AG08396 (cell line): ENCODE data around the gene LDHD.

Source experiments
- DNase-seq: peaks from one replicate; pipeline ENCODE4 v3.0.0; 2012; ENCODE audit warnings: low spot score, mixed read lengths

The LDHD gene

DNA sequence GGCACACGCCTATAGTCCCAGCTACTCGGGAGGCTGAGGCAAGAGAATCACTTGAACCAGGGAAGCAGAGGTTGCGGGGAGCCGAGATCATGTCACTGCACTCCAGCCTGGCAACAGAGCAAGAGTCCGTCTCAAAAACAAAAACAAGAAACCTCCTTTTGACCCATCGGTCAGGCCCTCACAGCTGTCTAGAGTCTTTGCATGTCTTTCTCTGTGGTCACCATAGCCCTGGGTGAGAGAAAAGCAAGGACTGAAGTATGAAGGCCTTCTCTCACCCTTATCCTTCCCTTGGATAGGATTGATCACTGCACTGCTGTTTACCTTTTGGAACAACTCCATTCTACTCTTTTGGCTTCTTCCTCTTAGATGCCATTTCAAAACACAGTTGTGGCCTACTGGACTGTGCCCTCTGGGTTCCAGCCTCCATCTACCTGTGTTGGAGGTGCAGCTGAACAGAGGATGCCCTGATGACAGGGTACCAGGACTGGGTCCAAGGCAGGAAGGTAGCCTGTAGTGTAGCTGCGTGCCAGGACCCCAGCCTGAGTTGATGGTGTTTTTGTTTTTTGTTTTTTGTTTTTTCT is 37.1 kb downstream of the LDHD start:
- no peak for DNase-seq

DNA sequence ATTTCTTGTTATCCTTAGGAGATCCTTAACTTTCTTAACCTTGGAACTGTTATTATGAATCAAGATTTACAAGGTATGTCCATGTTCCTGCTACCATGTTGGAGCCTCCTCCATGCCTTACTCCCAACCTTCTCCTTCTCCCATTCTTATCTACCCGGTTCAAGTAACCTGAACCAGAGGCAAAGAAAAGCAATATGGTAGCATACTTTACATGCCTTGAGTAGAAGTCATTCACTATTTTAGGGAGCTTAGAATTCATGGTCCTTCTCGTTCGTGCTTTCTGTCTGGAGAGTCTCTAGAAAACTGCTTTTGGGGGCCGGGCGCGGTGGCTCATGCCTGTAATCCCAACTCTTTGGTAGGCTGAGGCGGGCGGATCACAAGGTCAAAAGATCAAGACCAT is 37.7 kb downstream of the LDHD start:
- DNase-seq: no peak

DNA sequence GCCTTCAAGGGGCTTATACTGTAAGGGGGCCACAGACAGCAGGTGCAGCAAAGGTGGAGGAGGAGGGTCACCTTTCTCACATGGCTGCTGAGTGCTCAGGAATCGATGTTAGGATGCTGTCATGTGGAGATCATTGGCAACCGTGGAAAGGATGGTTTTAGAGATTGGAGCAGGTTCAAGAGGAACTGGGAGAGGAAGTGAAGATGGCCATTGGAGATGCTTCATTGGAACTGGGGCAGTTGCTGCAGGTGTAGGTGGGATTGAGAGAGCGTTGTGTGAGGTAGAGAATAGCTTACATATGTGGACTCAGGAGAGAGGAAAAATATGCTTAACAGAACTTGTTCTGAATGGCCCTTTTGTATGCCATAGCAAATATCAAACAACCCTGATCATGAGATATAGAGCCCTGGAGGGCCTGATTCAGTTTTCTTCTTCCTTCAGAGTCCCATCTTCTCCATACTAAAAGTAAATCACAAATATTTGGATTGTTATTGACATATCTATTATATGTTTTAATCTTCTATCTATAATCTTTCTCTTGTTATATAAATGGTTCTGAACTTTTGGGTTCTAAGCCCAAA is 40.8 kb downstream of the LDHD start:
- DNase-seq: no peak

- no peak for DNase-seq
Measured at GRCh38 chr16:75074920-75075687, 41.5 kb downstream of the LDHD start.

DNA sequence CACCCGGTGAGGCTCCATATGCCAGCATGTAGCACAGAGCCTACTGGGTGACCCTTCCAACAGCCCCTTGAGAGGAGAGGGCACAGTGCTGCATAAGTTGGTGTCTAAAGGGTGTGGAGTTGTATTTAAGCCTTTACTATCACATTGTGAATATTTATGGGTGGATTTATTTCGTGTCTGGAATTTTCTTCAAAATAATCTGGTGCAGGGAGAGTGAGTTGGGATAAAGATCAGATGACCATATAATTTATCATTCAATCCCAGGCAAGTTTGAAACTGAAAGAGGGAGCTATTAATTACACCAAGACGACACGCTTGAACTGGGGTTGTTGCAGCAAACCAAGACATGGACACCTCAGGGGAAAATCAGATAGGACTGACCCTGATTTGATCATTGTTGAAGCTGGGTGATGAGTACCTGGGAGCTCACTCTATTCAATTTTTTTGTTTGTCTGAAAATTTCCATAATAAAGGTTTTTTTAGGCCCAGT is 42.2 kb downstream of the LDHD start:
- no peak for DNase-seq

DNA sequence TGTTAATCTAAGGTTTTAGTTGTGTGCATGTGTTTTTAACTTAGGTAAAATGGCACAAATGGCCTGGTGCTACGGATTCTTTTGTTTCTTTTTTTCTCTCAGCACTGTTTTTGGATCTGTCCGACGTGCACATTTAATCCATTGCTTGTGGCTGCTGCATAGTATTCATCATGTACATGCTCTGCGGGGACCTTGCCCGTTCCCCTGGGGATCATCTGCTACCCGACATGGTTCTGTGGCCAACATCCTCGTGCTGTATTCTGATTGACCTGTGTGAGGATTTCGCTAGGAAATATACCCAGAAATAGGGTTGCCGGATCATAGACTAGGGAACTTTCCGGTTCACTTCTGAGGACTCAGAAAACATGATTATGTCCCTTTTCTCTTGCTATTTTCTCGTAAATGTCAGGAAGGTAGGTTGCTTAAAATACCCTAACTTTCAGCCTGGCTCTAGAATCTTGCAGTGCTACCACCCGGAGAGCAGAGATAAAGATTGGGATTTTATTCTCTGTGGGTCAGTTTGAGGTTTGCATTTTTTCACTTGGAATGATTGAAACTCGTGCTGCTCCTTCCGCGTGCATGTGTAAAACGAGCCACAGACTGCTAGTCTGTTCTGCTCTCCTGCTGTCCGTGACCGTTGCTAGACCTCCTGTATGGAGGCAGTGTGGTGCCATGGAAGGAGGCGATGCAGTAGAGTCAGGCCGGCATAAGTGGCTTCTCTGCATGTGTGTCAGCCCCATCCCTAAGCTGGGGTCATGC is 42.9 kb downstream of the LDHD start:
- no peak for DNase-seq

- no peak for DNase-seq
Measured at GRCh38 chr16:75072239-75072947, 44.2 kb downstream of the LDHD start.

DNA sequence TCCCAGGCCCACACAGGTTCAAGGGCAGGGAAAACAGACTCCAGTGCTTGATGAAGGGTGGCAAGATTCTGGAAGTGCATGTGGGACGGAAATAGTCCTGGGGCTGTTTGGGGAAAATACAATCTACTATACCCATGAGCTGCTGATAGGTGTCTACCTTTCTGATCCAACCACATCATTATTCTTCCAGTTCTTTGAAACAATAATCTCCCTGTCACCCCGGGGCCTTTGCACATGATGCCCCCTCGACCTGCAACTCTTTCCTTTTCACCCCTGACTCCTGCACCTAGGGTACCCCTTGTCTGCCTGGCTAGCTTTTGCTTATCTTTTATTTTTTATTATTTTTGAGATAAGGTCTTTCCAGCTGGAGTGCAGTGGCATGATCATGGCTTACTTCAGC is 45.0 kb downstream of the LDHD start:
- DNase-seq: no peak

- no peak for DNase-seq
Measured at GRCh38 chr16:75070012-75070841, 46.4 kb downstream of the LDHD start.

- DNase-seq: no peak
Measured at GRCh38 chr16:75068085-75069031, 48.2 kb downstream of the LDHD start.

GRCh38 chr16:75066861-75067447 is 49.6 kb downstream of the LDHD start:
- no peak for DNase-seq

DNA sequence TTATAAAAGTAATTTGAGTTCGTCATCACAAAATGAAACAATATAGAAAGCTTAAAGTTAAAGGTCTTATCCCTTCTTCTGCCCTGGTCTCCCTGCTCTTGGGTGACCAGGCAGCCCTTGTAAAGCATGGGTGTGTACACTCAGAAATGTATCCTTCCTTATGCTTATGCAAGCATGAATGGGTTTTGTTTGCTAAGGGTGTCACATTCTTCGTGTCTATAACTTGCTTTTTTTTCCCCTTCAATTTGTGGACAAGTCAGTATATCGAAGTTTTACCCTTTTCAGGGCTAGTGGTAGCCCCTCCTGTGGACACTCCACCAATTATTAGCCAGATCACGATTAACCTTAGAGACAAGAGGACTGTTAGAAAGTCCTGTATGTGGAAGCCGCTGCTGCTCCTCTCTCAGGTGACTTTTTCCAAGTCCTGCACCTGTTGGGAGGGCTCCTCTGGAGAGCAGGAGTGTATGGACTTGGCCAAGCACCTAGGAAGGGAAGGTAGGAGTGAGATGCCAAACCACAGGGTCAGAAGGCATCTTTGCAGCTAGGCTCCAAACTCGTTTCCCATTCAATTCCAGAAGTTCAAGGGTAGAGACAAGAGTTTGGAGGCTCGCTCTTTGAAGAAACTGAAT is 50.9 kb downstream of the LDHD start:
- no peak for DNase-seq

DNA sequence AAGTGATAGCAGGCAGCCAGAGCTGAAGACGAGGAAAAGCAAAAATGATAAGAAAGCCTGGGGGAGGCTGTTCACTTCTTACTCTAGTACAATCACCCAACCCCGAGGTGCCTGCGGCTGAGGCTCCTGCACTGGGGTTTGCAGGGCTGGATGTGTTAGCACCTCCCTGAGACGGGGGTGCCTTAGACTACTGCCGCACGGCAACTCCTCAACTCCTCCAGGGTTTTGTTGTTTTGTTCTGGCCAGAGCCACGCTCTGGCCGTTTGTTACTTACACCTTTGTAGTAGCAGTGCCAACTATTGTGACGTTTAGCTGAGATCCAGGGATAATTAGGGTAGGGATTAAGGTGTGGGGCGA is 51.5 kb downstream of the LDHD start:
- no peak for DNase-seq

DNA sequence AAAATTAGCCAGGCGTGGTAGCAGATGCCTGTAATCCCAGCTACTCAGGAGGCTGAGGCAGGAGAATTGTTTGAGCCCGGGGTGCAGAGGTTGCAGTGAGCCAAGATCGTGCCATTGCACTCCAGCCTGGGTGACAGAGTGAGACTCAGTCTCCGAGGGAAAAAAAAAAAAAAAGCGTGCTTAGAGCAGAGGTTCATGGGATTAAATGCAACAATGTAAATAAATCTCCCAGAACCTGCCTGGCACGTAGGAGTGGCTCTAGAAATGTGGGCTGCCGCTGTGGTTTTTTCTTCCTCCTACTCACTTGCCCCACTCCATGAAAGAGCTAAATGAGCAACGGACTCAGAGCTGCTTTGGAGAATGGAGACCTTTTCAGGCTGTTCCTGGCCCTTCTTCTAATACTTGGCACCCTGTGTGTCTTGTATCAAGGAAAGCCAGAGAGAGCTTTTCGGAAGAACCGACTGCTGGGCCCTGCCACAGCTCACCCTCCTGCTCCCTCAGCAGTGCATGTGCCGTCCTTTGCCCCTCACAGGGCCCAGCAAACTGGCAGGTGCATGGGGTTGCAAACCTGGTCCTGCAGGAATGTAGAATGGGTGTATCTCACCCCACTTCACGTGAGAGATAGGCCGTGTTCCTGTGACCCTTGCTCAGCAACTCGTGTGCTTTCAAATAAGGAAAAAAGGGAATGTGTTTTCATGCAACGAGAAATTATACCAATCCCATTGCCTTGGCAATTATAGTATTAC is 52.0 kb downstream of the LDHD start:
- DNase-seq: no peak

DNA sequence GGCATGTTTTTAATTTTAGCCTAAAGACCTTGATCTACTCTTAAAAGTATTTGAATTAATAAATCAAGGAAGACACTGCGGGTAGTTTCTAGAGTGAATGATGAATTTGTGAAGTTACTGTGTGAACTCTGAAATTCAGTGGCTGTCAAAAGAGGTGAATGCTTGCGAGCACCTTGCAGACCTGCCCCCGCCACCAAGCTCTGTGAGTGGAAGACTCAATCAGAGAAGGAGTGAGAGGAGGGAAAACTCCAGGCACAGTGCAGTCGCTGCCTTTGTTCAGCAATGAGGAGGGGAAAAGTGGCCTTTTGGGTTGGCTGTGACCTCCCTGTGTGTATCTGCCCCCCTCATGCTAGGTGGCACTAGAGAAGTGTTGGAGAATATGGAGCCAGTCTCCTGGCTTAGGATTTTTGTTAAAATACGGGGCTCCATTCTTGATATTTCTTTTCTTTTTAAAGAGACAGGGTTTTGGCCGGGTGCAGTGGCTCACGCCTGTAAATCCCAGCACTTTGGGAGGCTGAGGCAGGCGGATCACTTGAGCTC is 53.0 kb downstream of the LDHD start:
- no peak for DNase-seq

DNA sequence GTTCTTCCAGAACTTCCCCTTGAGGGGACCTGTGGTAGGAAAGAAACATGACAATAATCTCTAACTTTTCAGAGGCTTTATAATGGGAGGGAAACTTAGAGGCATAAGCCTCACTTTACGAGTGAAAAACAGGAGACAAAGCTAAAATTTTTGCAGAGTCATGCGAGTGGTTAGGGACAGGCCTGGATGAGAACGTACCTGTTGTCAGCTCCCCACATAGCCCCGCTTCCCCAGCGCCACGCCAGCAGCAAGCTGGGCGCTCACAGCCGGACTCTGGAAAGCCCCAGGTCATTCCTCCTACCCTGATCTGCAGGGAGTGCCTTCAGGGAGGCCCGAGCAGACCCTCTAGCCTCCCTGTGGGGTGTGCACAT is 53.6 kb downstream of the LDHD start:
- no peak for DNase-seq

DNA sequence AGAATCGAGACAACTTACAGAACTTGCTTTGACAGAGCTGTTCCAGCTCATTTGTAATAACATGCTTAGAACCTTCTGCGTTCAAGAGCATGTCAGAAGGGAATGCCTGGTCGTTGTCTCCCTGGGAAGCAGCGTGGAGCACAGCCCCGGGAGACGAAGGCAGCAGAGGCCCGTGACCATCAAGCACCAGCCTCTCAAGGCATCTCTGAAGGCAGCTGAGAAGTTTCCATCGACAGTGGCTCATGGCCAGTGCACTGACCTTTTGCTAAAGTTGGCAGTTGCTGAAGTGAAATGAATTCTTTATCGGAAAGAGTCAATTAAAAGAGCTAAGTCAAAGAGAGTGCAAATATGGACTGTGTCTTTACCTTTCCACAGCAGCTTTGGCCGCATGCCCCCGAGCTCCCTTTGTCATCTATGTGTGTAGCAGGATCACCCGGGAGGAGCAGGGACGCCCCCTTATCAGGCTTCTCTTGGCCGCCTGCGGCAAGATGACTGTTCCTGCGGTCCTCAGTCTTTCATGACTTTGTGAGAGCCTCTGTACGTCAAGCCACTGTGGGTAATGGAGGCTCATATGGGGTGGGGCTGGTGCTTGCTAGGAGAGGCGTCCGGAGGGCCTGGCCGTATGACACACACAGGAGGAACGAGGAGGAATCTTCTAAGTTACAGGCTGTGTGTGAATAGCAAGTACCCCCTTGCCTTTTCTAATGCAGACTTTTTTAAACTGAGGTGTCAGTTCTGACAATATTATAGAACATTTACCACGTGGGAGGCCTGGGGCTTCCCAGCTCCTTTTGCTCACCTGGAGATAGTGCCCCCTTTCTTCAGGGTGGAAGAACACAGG is 54.2 kb downstream of the LDHD start:
- DNase-seq: peak; percentile 43
